Vagina (tissue), 2 donors: ENCODE results near the gene TCF23.

Source experiments
- POLR2A ChIP-seq, 2 donors: fragments of 450-650 bp; IDR thresholded peaks; one replicate each; pipeline ENCODE4 v1.6.1; 2017; ENCODE audit warnings: antibody characterized with exemption in 2 of 2, mild to moderate bottlenecking in 2 of 2, moderate library complexity in 2 of 2
- POLR2AphosphoS5 ChIP-seq, 2 donors: sonication (generic); formaldehyde crosslinking; IDR thresholded peaks; one replicate each; pipeline ENCODE4 v1.9.0; 2017; ENCODE audit warnings: antibody characterized with exemption in 2 of 2, mild to moderate bottlenecking in 2 of 2, low read depth in 1 of 2; ENCODE audit not compliant: insufficient read depth in 1 of 2
- TF ChIP-seq, protein P1 (sequence below), 3 experiments: fragments of 450-650 bp in 2 of 3; fragments of 200-600 bp in 1 of 3; sonication (generic) in 1 of 3; IDR thresholded peaks; one replicate each; pipeline ENCODE4 v1.5.1; 2017 to 2019; ENCODE audit warnings: antibody characterized with exemption in 3 of 3, mild to moderate bottlenecking in 2 of 3, moderate library complexity in 2 of 3

DNA sequence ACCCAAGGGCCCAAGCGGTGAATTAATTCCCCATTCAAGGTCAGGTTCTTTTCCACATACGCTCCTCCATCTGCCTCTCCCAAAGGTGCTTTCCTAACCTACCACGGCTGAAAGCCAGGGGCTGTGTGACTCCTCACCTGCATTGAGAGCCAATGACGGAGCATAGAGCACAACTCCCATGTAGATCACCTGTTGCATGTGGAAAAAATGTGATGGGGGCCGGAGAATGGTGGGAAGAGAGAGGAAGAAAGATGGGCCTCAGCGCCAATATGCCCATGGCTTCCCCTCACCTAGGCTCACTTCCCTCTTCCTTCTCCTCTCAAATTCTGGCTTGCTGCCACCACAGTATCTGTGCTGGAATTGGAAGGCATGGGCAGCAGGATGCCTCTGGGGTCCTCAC, 57.5 kb downstream of the TCF23 start:
- TF ChIP-seq, protein P1, sequence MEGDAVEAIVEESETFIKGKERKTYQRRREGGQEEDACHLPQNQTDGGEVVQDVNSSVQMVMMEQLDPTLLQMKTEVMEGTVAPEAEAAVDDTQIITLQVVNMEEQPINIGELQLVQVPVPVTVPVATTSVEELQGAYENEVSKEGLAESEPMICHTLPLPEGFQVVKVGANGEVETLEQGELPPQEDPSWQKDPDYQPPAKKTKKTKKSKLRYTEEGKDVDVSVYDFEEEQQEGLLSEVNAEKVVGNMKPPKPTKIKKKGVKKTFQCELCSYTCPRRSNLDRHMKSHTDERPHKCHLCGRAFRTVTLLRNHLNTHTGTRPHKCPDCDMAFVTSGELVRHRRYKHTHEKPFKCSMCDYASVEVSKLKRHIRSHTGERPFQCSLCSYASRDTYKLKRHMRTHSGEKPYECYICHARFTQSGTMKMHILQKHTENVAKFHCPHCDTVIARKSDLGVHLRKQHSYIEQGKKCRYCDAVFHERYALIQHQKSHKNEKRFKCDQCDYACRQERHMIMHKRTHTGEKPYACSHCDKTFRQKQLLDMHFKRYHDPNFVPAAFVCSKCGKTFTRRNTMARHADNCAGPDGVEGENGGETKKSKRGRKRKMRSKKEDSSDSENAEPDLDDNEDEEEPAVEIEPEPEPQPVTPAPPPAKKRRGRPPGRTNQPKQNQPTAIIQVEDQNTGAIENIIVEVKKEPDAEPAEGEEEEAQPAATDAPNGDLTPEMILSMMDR (IDR thresholded peaks at IDR 0.05) = no peak
- TF ChIP-seq POLR2AphosphoS5 (IDR thresholded peaks at IDR 0.05; ENCODE audit: insufficient read depth in 1 of 2, low read depth in 1 of 2) (no peak), POLR2A (IDR thresholded peaks at IDR 0.05) (no peak)
